NCI-H187 (cell line): Measurements from ENCODE around the gene PIP5K1B.
A peak's percentile ranks its signal among the peaks of the same experiment; 100 is the strongest.

Experiments
- DNase-seq, 2 experiments: peaks; one replicate each; lab custom pipeline; 2025; lab: John Stamatoyannopoulos, UW

The PIP5K1B gene

GRCh38 chr9:68995776-68996175, 290.7 kb downstream of the PIP5K1B start:
- DNase-seq: no peak

GRCh38 chr9:68996462-68996861, 291.4 kb downstream of the PIP5K1B start:
- DNase-seq: no peak

- no peak for DNase-seq
These were observed 292.6 kb downstream of the PIP5K1B start for GRCh38 chr9:68997666-68998065.

GRCh38 chr9:68998385-68998784, 293.3 kb downstream of the PIP5K1B start:
- DNase-seq: no peak

GRCh38 chr9:68998812-68999211, 293.8 kb downstream of the PIP5K1B start:
- DNase-seq: no peak

- peak in 1 of 2 experiments; percentile 19 for DNase-seq
These were observed 294.5 kb downstream of the PIP5K1B start for GRCh38 chr9:68999393-69000105.

- DNase-seq: no peak
These were observed 296.9 kb downstream of the PIP5K1B start for GRCh38 chr9:69001921-69002320.

- no peak for DNase-seq
These were observed 298.0 kb downstream of the PIP5K1B start for GRCh38 chr9:69003051-69003450.

- DNase-seq: no peak
These were observed 299.8 kb downstream of the PIP5K1B start for GRCh38 chr9:69004836-69005235.

- DNase-seq: no peak
These were observed 304.7 kb downstream of the PIP5K1B start for GRCh38 chr9:69009708-69010107.

GRCh38 chr9:69012696-69013381, 307.8 kb downstream of the PIP5K1B start:
- DNase-seq: no peak

- no peak for DNase-seq
These were observed 308.3 kb downstream of the PIP5K1B start for GRCh38 chr9:69013382-69013727.

- no peak for DNase-seq
These were observed 309.0 kb downstream of the PIP5K1B start, which contains the start of gene PRKACG for GRCh38 chr9:69014013-69014412. PRKACG (minus strand) TSS chr9:69014113; CDS start chr9:69014092, 21 bp downstream.

GRCh38 chr9:69016191-69017096, 311.4 kb downstream of the PIP5K1B start:
- no peak for DNase-seq

- DNase-seq: no peak
These were observed 313.7 kb downstream of the PIP5K1B start for GRCh38 chr9:69018737-69019136.

GRCh38 chr9:69019808-69020207, 314.8 kb downstream of the PIP5K1B start:
- no peak for DNase-seq

GRCh38 chr9:69020301-69021145, 315.5 kb downstream of the PIP5K1B start:
- no peak for DNase-seq

GRCh38 chr9:69023650-69024049, 318.6 kb downstream of the PIP5K1B start:
- no peak for DNase-seq

- no peak for DNase-seq
These were observed 322.5 kb downstream of the PIP5K1B start for GRCh38 chr9:69027355-69028097.

- DNase-seq: no peak
These were observed 323.7 kb downstream of the PIP5K1B start for GRCh38 chr9:69028754-69029153.

GRCh38 chr9:69029535-69029934, 324.5 kb downstream of the PIP5K1B start:
- DNase-seq: no peak
